ENCODE results near the gene NOTCH1. TPM values are rescaled to one million over a fixed set of nuclear protein-coding genes. Genes with fewer than 3 reads are reported as not detected.

Gene NOTCH1
- total and polyA plus RNA-seq, 2 of the 13 experiments (the other 11 are each of a cell fraction or from before 2014, with no cell fraction given) = 0.09 to 0.35 TPM

DNA sequence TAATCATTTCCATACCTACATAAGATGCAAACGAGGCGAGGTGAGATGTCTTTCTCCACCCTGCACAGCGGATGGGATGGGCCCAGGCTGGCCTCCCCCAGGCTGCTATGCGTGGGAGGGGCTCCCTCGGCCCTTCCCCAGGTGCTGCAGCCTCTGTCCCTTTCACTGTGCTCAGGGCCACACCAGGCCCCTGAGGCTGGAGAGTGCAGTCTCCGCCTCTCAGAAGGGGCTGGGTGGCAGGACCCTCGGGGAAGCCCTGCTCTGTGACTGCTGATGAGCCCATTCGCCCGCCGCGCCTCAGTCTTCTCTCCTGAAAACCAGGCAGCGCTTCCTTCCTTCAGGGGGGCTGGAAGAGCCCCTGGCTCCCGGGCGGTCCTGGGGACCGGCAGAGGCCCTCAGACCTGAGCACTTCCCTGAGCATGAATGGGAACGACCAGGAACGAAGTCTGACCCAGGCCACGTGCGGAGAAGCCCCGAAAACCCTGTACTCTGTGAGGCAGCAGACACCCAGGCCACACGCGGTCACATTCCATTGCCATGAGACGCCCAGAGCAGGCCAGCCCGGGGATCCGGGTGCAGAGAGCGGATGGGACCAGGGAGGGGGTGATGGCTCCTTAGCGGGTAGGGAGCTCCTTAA is 21.9 kb upstream of the NOTCH1 start (continued):
- TF ChIP-seq, protein P1, sequence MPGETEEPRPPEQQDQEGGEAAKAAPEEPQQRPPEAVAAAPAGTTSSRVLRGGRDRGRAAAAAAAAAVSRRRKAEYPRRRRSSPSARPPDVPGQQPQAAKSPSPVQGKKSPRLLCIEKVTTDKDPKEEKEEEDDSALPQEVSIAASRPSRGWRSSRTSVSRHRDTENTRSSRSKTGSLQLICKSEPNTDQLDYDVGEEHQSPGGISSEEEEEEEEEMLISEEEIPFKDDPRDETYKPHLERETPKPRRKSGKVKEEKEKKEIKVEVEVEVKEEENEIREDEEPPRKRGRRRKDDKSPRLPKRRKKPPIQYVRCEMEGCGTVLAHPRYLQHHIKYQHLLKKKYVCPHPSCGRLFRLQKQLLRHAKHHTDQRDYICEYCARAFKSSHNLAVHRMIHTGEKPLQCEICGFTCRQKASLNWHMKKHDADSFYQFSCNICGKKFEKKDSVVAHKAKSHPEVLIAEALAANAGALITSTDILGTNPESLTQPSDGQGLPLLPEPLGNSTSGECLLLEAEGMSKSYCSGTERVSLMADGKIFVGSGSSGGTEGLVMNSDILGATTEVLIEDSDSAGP (CRISPR knock-in tag; IDR thresholded peaks at IDR 0.05; ENCODE audit: borderline replicate concordance) = no peak
- TF ChIP-seq ZC3H4 (CRISPR knock-in tag; IDR thresholded peaks at IDR 0.05; ENCODE audit: borderline replicate concordance) = no peak
- TF ChIP-seq, protein P2, sequence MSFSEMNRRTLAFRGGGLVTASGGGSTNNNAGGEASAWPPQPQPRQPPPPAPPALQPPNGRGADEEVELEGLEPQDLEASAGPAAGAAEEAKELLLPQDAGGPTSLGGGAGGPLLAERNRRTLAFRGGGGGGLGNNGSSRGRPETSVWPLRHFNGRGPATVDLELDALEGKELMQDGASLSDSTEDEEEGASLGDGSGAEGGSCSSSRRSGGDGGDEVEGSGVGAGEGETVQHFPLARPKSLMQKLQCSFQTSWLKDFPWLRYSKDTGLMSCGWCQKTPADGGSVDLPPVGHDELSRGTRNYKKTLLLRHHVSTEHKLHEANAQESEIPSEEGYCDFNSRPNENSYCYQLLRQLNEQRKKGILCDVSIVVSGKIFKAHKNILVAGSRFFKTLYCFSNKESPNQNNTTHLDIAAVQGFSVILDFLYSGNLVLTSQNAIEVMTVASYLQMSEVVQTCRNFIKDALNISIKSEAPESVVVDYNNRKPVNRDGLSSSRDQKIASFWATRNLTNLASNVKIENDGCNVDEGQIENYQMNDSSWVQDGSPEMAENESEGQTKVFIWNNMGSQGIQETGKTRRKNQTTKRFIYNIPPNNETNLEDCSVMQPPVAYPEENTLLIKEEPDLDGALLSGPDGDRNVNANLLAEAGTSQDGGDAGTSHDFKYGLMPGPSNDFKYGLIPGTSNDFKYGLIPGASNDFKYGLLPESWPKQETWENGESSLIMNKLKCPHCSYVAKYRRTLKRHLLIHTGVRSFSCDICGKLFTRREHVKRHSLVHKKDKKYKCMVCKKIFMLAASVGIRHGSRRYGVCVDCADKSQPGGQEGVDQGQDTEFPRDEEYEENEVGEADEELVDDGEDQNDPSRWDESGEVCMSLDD (CRISPR knock-in tag; IDR thresholded peaks at IDR 0.05; ENCODE audit: borderline replicate concordance) = peak; percentile 51; the same call in 1 of the 2 replicates
- TF ChIP-seq, protein P3, sequence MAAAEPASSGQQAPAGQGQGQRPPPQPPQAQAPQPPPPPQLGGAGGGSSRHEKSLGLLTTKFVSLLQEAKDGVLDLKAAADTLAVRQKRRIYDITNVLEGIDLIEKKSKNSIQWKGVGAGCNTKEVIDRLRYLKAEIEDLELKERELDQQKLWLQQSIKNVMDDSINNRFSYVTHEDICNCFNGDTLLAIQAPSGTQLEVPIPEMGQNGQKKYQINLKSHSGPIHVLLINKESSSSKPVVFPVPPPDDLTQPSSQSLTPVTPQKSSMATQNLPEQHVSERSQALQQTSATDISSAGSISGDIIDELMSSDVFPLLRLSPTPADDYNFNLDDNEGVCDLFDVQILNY (CRISPR knock-in tag; conservative IDR thresholded peaks at IDR 0.05) = no peak
- TF ChIP-seq GABPB1 (CRISPR knock-in tag; IDR thresholded peaks at IDR 0.05) = peak; percentile 45
- 0 out of 2 replicates have a peak, but pooled peaks have one; percentile 26 for TF ChIP-seq ZBTB20 (CRISPR knock-in tag; IDR thresholded peaks at IDR 0.05; ENCODE audit: borderline replicate concordance, low read depth)
- TF ChIP-seq ZNF709 (CRISPR knock-in tag; IDR thresholded peaks at IDR 0.05) = no peak
- no peak for TF ChIP-seq ZNF768 (CRISPR knock-in tag; IDR thresholded peaks at IDR 0.05)
- TF ChIP-seq SP2 (CRISPR knock-in tag; IDR thresholded peaks at IDR 0.05) = no peak
- TF ChIP-seq NFKB2 (CRISPR knock-in tag; IDR thresholded peaks at IDR 0.05; ENCODE audit: borderline replicate concordance) = peak; percentile 90
- TF ChIP-seq U2AF2 (IDR thresholded peaks at IDR 0.05; ENCODE audit: low read depth, low read length) = no peak
- peak; percentile 50; the same call in 1 of the 2 replicates for TF ChIP-seq ZNF879 (CRISPR knock-in tag; IDR thresholded peaks at IDR 0.05)
- 0 out of 2 replicates have a peak, but pooled peaks have one; percentile 16 for TF ChIP-seq PHF21A (CRISPR knock-in tag; IDR thresholded peaks at IDR 0.05)
- TF ChIP-seq SAFB2 (CRISPR knock-in tag; IDR thresholded peaks at IDR 0.05; ENCODE audit: borderline replicate concordance, low read depth) = no peak; the same call in 1 of the 2 replicates
- TF ChIP-seq, protein P4, sequence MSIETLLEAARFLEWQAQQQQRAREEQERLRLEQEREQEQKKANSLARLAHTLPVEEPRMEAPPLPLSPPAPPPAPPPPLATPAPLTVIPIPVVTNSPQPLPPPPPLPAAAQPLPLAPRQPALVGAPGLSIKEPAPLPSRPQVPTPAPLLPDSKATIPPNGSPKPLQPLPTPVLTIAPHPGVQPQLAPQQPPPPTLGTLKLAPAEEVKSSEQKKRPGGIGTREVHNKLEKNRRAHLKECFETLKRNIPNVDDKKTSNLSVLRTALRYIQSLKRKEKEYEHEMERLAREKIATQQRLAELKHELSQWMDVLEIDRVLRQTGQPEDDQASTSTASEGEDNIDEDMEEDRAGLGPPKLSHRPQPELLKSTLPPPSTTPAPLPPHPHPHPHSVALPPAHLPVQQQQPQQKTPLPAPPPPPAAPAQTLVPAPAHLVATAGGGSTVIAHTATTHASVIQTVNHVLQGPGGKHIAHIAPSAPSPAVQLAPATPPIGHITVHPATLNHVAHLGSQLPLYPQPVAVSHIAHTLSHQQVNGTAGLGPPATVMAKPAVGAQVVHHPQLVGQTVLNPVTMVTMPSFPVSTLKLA (IDR thresholded peaks at IDR 0.05) = peak; percentile 95
- TF ChIP-seq SMARCE1 (IDR thresholded peaks at IDR 0.05; ENCODE audit: borderline replicate concordance) = no peak
- peak; percentile 86 for TF ChIP-seq ARNTL (CRISPR knock-in tag; IDR thresholded peaks at IDR 0.05)
- TF ChIP-seq, protein P5, sequence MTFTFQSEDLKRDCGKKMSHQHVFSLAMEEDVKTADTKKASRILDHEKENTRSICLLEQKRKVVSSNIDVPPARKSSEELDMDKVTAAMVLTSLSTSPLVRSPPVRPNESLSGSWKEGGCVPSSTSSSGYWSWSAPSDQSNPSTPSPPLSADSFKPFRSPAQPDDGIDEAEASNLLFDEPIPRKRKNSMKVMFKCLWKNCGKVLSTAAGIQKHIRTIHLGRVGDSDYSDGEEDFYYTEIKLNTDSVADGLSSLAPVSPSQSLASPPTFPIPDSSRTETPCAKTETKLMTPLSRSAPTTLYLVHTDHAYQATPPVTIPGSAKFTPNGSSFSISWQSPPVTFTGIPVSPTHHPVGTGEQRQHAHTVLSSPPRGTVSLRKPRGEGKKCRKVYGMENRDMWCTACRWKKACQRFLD (CRISPR knock-in tag; IDR thresholded peaks at IDR 0.05; ENCODE audit: borderline replicate concordance) = peak; percentile 84; the same call in 1 of the 2 replicates
- TF ChIP-seq, protein P6, sequence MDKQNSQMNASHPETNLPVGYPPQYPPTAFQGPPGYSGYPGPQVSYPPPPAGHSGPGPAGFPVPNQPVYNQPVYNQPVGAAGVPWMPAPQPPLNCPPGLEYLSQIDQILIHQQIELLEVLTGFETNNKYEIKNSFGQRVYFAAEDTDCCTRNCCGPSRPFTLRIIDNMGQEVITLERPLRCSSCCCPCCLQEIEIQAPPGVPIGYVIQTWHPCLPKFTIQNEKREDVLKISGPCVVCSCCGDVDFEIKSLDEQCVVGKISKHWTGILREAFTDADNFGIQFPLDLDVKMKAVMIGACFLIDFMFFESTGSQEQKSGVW (CRISPR knock-in tag; IDR thresholded peaks at IDR 0.05; ENCODE audit: borderline replicate concordance) = no peak
- TF ChIP-seq ZNF446 (CRISPR knock-in tag; IDR thresholded peaks at IDR 0.05) = no peak
- no peak for TF ChIP-seq ZBTB7B (CRISPR knock-in tag; IDR thresholded peaks at IDR 0.05)
